GM21723 (cell line): Measurements from ENCODE around the gene DCD.
"Not testable (repeated sequence)": the region's sequence is repeated elsewhere in the genome, so short reads cannot be mapped to it uniquely, and the experiment has no call there.

Experiments used
- ATAC-seq: cut with Tn5 transposase; IDR thresholded peaks from one replicate; pipeline ENCODE4 v1.9.1; 2021; ENCODE audit warnings: mild to moderate bottlenecking, moderate library complexity; ENCODE audit not compliant: unreplicated experiment

Gene DCD

GRCh38 chr12:54654926-54655325 lies 6.8 kb upstream of the DCD start:
- no peak for ATAC-seq

DNA sequence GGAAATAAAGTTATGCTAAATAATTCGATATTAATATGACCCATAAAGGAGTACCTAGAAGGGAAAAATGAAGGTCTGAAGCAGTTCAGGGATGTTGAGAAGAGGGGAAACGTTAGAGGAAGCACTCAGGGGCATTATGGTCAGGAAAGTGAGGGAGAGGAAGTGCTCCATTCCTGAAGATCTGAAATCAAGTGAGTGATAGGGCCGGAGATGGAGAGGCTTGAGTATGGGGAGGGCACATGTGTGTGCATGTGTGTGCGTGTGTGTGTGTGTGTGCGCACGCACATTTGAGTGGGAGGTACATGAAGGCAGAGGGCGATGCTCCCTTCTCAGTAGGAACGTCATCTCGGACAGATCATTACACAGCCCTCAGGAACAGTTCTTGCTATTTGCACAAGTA lies 4.9 kb upstream of the DCD start:
- no peak for ATAC-seq

- ATAC-seq, result no peak
These were observed 2.7 kb upstream of the DCD start for GRCh38 chr12:54650889-54651288.

DNA sequence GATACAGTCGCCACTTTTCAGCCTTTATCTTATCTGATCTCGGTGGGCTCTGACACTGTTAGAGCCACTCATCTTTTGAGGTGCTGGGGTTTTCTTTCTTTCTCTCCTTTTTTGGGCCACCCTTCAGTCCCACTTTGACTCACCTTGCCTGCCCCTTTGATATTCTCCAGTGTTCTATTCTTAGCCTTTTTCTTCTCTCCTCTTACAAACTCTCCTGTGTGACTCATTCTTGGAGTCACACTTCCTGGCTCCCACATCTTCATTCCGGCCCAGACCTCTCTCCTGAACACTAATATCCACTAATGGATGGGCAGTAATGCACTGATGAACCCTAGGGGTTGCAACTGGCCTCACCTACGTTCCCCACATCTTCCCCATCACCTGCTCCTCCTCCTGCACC lies 2.2 kb upstream of the DCD start:
- ATAC-seq, result no peak

- ATAC-seq, result no peak
These were observed 1.7 kb upstream of the DCD start for GRCh38 chr12:54649825-54650224.

DNA sequence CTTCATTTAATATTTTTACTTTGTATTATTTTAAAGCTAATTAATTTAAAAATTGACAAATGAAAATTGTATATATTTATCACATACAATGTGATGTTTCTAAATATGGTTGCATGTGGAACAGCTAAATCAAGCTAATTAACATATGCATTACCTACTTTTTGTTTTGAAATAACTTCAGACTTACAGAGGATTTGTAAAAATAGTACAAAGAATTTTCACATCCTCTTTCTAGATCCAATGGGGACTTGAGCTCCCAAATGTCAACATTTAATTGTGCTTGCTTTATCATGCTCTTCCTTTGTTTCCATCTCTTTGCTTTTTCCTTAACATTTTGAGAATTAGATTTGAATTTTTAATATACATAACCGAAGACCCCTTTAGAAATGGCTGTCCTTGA lies 6.6 kb downstream of the DCD start:
- ATAC-seq, result no peak

DNA sequence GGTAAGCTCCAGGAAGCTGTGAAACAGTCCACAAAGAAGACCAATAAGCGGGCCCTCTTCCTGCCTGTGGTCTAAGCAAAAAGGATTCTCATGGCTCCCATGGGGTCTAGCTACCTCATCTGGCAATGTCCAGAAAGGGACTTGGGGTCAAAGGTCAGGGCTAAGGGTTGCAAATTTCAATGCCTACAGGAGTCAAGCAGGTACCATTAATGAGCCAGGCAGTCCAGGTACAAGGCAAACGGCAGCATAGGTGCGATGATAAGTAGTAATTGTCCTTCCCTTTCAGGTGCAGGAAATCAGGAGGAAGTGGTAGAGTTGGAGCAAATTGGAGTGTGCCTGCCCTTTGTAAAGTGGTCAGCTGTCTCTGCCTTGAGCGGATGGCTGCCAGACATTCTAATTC lies 7.1 kb downstream of the DCD start:
- no peak for ATAC-seq

DNA sequence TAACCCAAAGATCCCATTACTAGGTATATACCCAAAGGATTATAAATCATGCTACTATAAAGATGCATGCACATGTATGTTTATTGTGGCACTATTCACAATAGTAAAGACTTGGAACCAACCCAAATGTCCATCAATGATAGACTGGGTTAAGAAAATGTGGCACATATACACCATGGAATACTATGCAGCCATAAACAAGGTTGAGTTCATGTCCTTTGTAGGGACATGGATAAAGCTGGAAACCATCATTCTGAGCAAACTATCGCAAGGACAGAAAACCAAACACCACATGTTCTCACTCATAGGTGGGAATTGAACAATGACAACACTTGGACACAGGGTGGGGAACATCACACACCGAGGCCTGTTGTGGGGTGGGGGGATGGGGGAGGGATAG lies 9.1 kb downstream of the DCD start:
- ATAC-seq, result not testable (repeated sequence)

DNA sequence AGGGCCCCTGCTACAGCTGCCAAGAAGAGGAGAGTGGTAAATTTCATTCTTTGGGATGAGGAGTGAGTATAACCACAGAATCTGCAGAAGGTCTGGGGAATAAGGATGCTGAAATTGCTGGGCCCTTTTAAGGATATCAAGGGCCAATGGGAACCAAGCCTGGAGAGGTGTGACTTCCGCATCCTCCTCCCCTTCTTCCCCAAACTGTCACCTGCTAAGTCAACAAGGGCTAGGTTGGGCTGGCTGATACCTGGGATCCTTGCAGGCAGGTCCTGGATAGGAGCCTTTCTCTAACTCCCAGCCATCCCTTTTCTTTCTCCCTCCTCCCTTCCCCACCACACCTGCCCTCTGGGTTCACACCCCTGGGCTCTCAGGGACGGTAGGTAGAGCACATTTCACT lies 13.4 kb downstream of the DCD start, which contains the start of gene LACRT:
Gene LACRT, minus strand, starts transcription at position 101 of the 400 bp plus-strand sequence. Its CDS starts 54 bp downstream, at position 47.
- no peak for ATAC-seq

DNA sequence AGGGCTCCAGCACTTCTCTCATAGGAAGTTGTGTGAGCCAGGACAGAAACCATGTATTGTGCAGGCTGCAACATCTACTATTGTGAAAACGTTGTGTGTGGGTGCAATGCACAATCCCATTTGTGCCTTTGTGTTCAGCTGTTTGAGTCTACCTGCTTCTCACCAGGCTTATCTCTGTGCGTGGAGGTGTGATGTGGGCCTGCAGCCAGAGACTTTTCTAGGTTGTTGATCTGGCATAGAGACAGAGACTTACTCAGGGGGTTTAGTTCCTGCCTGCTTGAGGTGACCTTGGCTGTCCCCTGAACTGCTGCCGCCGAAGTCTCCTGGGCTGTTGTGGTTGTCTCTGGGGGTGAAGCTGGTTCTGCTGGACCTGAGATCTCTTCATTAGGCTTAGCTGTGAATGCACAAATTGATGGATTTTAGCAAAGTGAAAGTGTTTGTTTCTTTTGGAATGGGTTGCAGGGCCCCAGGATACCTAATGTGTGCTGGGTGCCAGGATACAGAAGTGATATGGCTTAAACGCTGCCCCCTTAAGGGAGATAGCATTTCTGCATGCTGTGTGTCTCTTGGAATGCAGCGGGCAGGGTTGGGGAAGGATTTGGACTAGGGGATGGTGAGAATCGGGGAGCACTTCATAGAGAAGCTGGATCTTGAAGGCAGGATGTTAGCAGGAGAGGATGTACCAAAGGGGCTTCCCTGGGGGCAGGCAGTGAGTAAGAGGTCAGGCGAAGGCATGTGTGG lies 16.0 kb downstream of the DCD start:
- ATAC-seq, result no peak

DNA sequence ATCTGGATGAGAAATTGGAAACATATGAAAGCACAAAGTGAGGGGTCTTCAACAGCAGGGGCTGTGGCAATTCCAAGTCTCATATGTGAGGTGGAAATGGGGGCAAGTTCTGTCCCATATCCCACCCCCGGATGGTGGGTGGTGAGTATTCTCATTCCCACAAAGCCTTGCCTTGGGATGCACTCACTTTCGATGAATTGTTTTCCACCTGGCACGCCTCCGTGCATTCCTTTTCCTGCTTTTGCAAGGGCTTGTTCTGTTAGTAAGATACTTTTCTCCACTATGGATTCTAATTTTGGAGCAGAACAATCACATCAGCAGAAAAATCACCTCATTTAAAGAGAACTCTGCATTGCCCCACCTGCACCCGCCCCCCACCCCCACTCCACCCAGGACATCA lies 16.6 kb downstream of the DCD start:
- no peak for ATAC-seq

- no peak for ATAC-seq
These were observed 18.2 kb downstream of the DCD start for GRCh38 chr12:54629925-54630324.

- ATAC-seq, result no peak
These were observed 19.8 kb downstream of the DCD start for GRCh38 chr12:54628186-54628846.

DNA sequence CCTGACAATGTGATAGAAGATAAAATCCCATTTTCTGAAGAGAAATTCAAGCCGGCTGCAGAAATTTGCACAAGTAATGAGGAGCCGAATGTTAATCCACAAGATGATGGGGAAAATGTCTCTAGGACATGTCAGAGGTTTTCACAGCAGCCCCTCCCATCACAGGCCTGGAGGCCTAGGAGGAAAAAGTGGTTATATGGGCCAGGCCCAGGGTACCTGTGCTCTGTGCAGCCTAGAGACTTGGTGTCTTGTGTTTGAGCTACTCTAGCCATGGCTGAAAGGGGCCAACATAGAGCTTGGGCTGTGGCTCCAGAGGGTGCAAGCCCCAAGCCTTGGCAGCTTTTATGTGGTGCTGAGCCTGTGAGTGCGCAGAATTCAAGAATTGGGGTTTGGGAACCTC lies 20.9 kb downstream of the DCD start:
- ATAC-seq, result no peak

- no peak for ATAC-seq
These were observed 22.6 kb downstream of the DCD start for GRCh38 chr12:54625598-54625997.

GRCh38 chr12:54624315-54625279 lies 23.6 kb downstream of the DCD start:
- ATAC-seq, result no peak

DNA sequence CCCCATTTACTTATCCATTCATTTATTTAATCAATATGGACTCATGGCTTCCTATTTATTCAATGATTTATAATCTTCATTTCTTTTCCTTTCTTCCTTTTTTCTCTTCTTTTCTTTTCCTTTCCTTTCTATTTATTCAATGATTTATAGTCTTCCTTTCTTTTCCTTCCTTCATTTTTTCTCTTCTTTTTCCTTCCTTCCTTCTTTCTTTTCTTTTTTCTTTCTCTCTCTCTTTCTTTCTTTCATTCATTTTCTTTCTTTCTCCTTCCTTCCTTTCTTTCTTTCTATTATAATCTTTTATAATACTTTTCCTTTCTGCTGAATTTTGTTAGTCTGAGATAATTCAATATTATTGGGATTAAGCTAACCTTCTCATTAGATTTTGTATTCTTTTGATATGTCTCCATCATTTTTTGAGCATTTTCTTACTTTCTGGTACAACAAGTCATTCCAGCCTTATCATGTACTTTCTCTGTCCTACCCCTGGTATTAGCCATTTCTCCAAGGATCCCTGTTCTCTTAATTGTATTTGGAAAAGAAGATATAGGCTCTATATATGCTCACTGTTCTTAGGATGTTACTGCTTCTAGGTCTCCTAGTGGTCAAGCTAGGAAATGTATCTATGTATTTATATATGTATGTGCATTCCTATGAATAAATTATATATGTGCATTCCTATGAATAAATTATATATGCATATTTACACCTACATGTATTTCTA lies 25.5 kb downstream of the DCD start:
- no peak for ATAC-seq

GRCh38 chr12:54616933-54617680 lies 31.1 kb downstream of the DCD start:
- no peak for ATAC-seq

DNA sequence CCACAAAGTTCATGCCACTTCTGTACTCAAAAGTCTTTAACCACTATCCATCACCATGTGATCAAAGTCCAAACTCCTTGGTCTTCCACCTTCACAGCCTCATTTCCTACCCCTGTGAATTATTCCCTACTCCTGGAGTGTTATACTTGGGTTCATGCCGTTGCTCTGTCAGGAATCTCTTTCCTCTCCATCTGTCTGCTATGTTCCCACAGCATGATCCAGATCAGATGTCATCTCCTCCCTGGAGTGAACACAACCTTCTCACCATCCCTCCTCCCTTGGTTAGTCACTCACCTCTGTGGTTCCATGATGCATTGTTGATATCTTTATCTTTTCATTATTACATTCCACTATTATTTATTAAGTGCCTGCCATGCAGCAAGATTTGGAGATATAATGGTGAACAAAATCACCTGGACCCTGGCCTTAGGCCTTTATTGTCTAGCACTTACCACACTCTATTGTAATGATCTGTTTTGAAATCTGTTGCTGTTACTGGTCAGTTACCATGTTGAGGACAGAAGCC lies 35.9 kb downstream of the DCD start:
- no peak for ATAC-seq

DNA sequence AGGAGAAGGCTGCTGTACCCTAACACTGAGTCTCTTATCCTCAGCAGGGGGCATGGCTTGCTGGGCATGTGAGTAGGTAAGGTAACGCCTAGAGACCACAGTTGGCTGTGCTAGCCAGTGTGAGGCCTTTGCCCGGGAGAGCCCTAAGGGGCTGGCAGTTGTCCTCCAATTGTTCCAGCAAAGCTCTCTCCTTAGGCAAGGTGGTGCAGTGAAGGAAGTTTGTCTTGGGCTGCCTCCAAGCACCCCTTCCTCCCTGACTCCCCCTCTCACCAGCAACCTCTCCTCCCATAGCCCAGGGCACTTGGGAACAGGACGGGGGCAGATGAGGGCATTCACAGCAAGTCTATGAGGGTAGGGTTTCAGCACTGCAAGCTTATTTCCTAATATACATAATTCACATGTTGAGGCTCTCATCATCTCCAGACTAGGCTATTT lies 36.4 kb downstream of the DCD start:
- ATAC-seq, result no peak
